HEK293 (cell line): ENCODE measurements around the gene TPSD1.

Experiments used
- BCL11A ChIP-seq: fragments of 450-650 bp; formaldehyde crosslinking; IDR thresholded peaks from 2 replicates; pipeline ENCODE4 v1.5.1; 2016; ENCODE audit warnings: low read depth, missing biosample characterization, missing genetic modification characterization
- GLI4 ChIP-seq: fragments of 450-650 bp; formaldehyde crosslinking; IDR thresholded peaks from 2 replicates; pipeline ENCODE4 v1.5.1; 2016; ENCODE audit warnings: missing biosample characterization, missing genetic modification characterization
- HOXA7 ChIP-seq: sonication (generic); formaldehyde crosslinking; IDR thresholded peaks from 2 replicates; pipeline ENCODE4 v1.8.1; 2022; ENCODE audit warnings: missing genetic modification reagents, borderline replicate concordance
- HOXD13 ChIP-seq: sonication (generic); formaldehyde crosslinking; IDR thresholded peaks from 2 replicates; pipeline ENCODE4 v1.8.0; 2022; ENCODE audit warnings: missing genetic modification reagents, borderline replicate concordance
- MEIS1 ChIP-seq: sonication (generic); formaldehyde crosslinking; IDR thresholded peaks from 2 replicates; pipeline ENCODE4 v1.8.1; 2022; ENCODE audit warnings: missing genetic modification reagents, mild to moderate bottlenecking, borderline replicate concordance
- SETDB1 ChIP-seq: IDR thresholded peaks from one replicate; pipeline ENCODE4 v1.6.1; 2017; ENCODE audit warnings: mild to moderate bottlenecking, low read length, moderate library complexity, mixed read lengths; ENCODE audit not compliant: insufficient read length
- SP2 ChIP-seq: fragments of 450-650 bp; formaldehyde crosslinking; IDR thresholded peaks from 2 replicates; pipeline ENCODE4 v1.5.1; 2016; ENCODE audit warnings: missing biosample characterization, missing genetic modification characterization
- ZNF121 ChIP-seq: fragments of 450-650 bp; formaldehyde crosslinking; IDR thresholded peaks from 2 replicates; pipeline ENCODE4 v1.5.1; 2016; ENCODE audit warnings: missing biosample characterization, missing genetic modification characterization
- ZNF341 ChIP-seq: fragments of 450-650 bp; formaldehyde crosslinking; IDR thresholded peaks from 2 replicates; pipeline ENCODE4; 2016; ENCODE audit warnings: low read depth, missing biosample characterization, missing genetic modification characterization
- ZNF830 ChIP-seq: fragments of 450-650 bp; IDR thresholded peaks from 2 replicates; pipeline ENCODE4 v1.5.0; 2018; ENCODE audit warnings: missing biosample characterization, missing genetic modification characterization, low read depth, mild to moderate bottlenecking, moderate library complexity
- TF ChIP-seq, protein P1 (sequence below): fragments of 450-650 bp; formaldehyde crosslinking; IDR thresholded peaks from 2 replicates; pipeline ENCODE4 v1.5.1; 2016; ENCODE audit warnings: missing biosample characterization, missing genetic modification characterization, borderline replicate concordance
- TF ChIP-seq, protein P2 (sequence below): fragments of 450-650 bp; formaldehyde crosslinking; optimal IDR thresholded peaks from 2 replicates; pipeline ENCODE3; 2016; ENCODE audit warnings: missing biosample characterization, mild to moderate bottlenecking, missing genetic modification characterization
- TF ChIP-seq, protein P3 (sequence below): fragments of 450-650 bp; formaldehyde crosslinking; IDR thresholded peaks from 2 replicates; pipeline ENCODE4 v1.5.1; 2016; ENCODE audit warnings: missing biosample characterization, missing genetic modification characterization

DNA sequence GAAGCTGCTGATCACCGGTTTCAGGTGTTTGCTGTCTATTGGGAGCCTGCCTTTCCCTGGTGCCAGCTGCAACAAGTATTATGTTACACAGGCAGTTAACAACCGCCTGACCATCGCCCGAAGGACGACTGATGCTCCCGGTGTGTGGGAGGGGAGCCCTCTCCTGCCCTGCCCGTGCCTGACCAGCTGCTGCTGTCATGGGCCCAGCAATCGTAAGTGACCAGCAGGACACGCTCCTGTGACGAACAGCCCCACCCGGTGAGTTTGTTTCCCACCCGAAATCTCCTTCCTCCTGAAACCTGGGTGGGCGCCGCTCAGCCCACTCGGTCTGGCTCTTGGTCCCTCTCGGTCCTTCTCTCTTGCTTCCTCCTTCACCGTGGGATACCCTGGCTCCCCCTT is 35.7 kb downstream of the TPSD1 start:
- TF ChIP-seq HOXA7 (CRISPR knock-in tag): no peak
- TF ChIP-seq, protein P1, sequence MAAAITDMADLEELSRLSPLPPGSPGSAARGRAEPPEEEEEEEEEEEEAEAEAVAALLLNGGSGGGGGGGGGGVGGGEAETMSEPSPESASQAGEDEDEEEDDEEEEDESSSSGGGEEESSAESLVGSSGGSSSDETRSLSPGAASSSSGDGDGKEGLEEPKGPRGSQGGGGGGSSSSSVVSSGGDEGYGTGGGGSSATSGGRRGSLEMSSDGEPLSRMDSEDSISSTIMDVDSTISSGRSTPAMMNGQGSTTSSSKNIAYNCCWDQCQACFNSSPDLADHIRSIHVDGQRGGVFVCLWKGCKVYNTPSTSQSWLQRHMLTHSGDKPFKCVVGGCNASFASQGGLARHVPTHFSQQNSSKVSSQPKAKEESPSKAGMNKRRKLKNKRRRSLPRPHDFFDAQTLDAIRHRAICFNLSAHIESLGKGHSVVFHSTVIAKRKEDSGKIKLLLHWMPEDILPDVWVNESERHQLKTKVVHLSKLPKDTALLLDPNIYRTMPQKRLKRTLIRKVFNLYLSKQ: no peak
- no peak for TF ChIP-seq GLI4 (tag by site-specific recombination)
- no peak for TF ChIP-seq BCL11A (tag by site-specific recombination)
- TF ChIP-seq ZNF121 (tag by site-specific recombination): no peak
- no peak for TF ChIP-seq HOXD13 (CRISPR knock-in tag)
- no peak for TF ChIP-seq MEIS1 (CRISPR knock-in tag)
- TF ChIP-seq, protein P2, sequence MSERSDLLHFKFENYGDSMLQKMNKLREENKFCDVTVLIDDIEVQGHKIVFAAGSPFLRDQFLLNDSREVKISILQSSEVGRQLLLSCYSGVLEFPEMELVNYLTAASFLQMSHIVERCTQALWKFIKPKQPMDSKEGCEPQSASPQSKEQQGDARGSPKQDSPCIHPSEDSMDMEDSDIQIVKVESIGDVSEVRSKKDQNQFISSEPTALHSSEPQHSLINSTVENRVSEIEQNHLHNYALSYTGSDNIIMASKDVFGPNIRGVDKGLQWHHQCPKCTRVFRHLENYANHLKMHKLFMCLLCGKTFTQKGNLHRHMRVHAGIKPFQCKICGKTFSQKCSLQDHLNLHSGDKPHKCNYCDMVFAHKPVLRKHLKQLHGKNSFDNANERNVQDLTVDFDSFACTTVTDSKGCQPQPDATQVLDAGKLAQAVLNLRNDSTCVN (tag by site-specific recombination): no peak
- no peak for TF ChIP-seq ZNF830 (tag by site-specific recombination)
- TF ChIP-seq, protein P3, sequence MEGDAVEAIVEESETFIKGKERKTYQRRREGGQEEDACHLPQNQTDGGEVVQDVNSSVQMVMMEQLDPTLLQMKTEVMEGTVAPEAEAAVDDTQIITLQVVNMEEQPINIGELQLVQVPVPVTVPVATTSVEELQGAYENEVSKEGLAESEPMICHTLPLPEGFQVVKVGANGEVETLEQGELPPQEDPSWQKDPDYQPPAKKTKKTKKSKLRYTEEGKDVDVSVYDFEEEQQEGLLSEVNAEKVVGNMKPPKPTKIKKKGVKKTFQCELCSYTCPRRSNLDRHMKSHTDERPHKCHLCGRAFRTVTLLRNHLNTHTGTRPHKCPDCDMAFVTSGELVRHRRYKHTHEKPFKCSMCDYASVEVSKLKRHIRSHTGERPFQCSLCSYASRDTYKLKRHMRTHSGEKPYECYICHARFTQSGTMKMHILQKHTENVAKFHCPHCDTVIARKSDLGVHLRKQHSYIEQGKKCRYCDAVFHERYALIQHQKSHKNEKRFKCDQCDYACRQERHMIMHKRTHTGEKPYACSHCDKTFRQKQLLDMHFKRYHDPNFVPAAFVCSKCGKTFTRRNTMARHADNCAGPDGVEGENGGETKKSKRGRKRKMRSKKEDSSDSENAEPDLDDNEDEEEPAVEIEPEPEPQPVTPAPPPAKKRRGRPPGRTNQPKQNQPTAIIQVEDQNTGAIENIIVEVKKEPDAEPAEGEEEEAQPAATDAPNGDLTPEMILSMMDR (tag by site-specific recombination): no peak
- no peak for TF ChIP-seq SP2 (tag by site-specific recombination)
- TF ChIP-seq SETDB1: no peak
- no peak for TF ChIP-seq ZNF341 (tag by site-specific recombination)
